GM20000 (cell line): ENCODE measurements around the gene ROR1.

ENCODE experiments used
- DNase-seq: peaks from one replicate; pipeline ENCODE4 v3.0.0; 2012; ENCODE audit warnings: low spot score
- TF ChIP-seq, protein P1 (sequence below): IDR thresholded peaks from 2 replicates; pipeline ENCODE4 v1.5.1; 2012; ENCODE audit warnings: mild to moderate bottlenecking, control low read depth; ENCODE audit errors: extremely low read depth, missing control alignments

ROR1 gene

DNA sequence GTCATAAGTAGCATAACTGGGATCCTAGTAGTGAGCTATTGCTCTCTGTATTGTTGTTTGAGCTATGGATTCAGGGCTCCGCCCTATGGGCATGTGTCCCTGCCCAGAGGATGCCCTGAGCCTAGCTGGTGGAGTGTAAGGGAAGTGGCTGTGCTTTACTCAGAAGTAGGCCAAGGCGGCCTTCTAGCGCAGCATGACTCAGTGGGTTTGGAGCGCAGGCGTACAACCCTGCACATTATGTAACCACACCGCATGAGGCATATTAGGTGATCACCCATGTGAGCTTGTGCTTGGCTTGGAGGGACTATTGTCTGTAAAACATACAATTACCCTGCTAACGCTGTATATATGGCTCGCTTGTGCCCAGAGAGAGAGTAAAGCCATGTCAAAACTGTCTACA lies 418.5 kb downstream of the ROR1 start:
- TF ChIP-seq, protein P1, sequence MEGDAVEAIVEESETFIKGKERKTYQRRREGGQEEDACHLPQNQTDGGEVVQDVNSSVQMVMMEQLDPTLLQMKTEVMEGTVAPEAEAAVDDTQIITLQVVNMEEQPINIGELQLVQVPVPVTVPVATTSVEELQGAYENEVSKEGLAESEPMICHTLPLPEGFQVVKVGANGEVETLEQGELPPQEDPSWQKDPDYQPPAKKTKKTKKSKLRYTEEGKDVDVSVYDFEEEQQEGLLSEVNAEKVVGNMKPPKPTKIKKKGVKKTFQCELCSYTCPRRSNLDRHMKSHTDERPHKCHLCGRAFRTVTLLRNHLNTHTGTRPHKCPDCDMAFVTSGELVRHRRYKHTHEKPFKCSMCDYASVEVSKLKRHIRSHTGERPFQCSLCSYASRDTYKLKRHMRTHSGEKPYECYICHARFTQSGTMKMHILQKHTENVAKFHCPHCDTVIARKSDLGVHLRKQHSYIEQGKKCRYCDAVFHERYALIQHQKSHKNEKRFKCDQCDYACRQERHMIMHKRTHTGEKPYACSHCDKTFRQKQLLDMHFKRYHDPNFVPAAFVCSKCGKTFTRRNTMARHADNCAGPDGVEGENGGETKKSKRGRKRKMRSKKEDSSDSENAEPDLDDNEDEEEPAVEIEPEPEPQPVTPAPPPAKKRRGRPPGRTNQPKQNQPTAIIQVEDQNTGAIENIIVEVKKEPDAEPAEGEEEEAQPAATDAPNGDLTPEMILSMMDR = no peak
- no peak for DNase-seq

DNA sequence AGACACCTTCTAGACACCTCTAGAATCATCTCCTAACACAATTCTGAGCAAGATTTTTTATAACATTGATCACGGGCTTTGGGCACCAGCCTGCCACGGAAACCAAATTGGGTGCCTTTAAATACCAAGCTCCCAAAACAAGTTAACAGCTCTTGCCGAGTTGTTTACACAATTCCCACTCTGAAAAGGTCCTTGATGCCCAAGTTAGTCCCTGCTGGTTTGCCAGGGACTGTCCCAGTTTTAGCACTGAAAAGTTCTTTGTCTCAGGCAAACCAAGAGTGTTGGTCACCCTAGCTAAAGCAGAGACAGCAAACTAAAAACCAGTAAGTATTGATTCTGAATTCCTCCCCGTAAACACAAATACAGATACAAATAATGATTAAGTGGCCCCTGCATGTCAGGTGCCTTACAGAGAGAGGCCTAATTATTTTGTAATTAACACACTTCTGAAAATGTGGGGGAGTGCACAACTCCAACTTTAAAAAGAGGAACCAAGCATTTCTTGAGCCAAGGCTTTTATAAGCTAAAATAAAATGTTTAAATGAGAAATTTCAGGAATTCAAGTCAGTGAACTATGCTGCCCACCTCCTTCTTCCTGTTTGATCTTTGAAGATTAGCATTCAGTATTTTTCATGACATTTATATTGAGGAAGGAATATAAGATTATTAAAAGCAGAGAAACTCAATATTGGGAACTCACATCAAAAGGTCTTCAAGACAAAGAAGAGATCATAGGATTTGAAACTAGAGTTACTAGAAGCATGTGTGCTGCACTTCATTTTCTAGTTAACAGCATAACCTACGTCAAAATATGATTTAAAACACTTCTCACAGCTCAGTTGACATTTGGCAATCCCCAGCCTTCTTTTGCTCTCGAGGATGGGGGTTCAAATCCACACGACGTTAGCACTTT lies 420.6 kb downstream of the ROR1 start:
- TF ChIP-seq, protein P1 = no peak
- no peak for DNase-seq

DNA sequence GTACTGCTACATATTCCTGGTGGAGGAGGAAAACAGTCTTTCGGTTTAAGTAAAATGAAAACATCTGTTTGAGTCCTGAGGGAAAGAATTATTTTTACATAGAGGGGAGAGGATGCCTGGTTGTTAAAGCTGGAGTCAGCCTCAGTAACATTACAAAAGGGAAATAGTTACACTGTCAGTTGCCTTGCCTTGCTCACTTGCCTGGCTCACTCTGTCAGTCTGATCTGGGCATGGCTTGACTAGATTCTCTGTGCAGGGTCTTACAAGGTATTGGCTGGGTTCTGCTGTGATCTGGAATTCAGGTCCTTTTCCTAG lies 421.2 kb downstream of the ROR1 start:
- TF ChIP-seq, protein P1 = no peak
- DNase-seq = no peak

DNA sequence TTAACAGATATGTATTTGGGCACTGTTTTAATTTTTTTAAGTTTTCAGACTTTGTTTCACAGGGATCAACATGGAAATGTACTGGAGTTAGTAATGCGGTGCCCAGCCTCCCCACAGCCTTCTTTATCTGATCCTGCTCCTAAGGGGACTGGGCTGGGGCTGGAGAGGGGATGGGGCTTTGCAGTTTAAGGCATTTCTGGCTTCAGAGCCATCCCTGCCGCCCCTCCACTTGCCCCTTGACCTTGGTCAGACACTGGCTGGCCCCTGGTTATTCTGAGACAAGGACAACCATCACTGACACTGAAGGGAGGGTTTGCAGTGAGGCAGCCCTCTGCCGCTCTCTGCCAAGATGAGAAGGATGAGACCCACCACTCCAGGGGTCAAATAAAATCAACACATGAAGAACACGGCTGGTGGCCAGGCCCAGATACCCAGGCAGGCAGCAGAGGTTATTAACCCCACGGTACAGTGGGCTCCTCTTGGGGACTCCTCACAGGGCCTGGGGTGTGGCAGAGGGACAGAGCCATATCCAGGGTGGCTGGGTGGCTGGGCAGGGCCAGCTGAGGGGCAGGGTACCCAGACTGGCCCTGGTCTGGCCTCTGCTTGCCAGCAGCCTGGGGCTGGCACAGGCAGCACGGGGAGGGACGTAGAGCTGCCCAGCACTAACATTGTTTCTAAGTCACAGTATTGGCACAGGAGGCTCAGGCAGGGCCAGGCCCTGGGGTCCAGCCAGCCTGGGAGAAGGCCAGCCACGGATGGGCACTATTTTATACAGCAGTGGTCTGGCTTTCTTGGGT lies 422.5 kb downstream of the ROR1 start:
- no peak for DNase-seq
- TF ChIP-seq, protein P1 = no peak

DNA sequence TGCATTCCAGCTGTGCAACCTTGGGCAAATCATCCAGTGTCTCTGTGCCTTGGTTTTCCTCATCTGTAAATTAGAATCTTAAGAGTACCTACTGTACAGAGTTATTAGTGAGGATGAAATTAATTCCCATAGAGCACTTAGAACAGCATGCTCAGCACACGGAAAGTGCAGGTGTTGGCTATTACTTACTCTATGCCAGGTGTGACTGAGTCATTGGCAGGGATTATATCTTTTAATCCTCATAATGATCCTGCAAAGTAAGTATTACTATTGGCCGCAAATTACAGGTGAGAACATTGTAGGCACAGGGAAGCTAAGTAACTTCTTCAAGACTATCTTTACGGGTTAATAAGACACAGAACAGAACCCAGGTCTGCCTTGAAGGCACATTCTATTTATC lies 423.3 kb downstream of the ROR1 start:
- DNase-seq = no peak
- TF ChIP-seq, protein P1 = no peak

DNA sequence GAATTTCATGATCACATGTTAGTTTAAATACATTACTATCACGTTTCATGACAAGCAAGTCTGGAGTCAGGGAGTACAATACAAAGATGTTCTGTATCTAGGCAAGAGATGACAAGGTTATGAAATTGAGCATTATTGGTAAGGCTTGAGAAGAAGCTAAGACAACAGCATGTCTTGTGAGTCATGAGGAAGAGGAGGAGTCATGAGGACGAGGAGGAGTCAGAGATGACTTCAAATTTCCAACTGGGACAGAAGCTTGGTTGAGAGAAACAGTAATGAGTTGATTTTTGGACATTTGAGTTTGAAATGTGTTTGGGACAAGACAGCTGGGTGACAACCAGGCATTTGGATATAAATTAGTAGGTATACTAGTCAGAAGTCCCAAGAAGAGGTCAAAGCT lies 425.3 kb downstream of the ROR1 start:
- DNase-seq = no peak
- TF ChIP-seq, protein P1 = no peak

DNA sequence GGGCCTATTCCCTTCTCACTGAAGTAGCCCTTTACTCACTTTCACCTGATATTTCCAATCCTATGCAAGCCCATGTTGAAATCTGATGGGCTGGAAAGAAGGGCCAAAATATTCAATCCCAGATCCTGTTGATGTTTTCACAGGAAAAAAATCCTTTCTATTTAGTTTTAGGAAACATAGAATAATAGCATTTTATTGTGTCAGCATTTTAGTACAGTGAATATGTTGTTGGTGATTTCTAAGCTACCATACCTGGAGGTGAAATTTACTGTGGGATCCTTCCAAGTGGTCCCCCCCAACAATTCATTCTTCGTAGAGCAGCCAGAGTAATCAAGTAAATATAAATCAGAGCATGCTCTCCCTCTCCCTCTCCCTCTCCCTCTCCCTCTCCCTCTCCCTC lies 426.2 kb downstream of the ROR1 start:
- DNase-seq = no peak
- TF ChIP-seq, protein P1 = no peak
